ENCODE results near the gene COTL1.
A peak's percentile ranks its signal among the peaks of the same experiment; 100 is the strongest.

The COTL1 gene

DNA sequence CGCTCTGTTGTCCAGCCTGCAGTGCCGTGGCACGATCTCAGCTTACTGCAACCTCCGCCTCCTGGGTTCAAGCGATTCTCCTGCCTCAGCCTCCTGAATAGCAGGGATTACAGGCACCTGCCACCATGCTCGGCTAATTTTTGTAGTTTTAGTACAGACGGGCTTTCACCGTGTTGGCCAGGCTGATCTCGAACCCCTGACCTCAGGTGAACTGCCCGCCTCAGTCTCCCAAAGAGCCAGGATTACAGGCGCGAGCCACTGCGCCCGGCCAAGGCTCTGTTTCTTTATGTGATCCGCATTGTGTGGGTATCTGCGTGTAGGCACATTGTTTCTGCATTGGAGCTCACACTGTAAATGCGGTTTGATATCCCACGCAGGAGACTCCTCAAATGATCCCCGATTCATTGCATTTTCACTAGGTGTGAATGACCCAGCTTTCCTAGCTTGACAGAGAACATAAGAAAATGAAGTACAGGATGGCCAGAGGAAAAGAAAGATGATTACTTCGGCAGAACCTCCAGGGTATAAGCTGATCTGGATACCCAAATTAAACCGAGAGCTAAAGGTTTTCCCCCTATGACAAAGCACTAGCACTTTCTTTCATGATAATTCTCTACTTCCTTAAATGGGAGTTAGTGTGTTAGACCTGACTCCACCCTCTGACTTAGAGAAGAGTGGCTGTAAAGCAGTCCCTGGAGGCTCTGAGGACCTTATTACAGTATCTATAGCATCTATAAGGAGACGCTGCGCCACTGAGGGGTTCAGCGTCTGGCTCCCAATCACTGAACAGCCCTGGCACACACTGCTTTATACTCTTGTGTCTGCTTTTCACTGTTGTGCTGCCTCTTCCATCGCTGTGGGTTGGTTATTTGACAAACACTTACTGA lies 17.3 kb downstream of the COTL1 start:
- TF ChIP-seq, protein P1, sequence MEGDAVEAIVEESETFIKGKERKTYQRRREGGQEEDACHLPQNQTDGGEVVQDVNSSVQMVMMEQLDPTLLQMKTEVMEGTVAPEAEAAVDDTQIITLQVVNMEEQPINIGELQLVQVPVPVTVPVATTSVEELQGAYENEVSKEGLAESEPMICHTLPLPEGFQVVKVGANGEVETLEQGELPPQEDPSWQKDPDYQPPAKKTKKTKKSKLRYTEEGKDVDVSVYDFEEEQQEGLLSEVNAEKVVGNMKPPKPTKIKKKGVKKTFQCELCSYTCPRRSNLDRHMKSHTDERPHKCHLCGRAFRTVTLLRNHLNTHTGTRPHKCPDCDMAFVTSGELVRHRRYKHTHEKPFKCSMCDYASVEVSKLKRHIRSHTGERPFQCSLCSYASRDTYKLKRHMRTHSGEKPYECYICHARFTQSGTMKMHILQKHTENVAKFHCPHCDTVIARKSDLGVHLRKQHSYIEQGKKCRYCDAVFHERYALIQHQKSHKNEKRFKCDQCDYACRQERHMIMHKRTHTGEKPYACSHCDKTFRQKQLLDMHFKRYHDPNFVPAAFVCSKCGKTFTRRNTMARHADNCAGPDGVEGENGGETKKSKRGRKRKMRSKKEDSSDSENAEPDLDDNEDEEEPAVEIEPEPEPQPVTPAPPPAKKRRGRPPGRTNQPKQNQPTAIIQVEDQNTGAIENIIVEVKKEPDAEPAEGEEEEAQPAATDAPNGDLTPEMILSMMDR (IDR thresholded peaks at IDR 0.05; ENCODE audit: low read depth, low read length): no peak
- no peak overlapping the region for H3K4me3 ChIP-seq (ENCODE audit: low read depth, low read length)

DNA sequence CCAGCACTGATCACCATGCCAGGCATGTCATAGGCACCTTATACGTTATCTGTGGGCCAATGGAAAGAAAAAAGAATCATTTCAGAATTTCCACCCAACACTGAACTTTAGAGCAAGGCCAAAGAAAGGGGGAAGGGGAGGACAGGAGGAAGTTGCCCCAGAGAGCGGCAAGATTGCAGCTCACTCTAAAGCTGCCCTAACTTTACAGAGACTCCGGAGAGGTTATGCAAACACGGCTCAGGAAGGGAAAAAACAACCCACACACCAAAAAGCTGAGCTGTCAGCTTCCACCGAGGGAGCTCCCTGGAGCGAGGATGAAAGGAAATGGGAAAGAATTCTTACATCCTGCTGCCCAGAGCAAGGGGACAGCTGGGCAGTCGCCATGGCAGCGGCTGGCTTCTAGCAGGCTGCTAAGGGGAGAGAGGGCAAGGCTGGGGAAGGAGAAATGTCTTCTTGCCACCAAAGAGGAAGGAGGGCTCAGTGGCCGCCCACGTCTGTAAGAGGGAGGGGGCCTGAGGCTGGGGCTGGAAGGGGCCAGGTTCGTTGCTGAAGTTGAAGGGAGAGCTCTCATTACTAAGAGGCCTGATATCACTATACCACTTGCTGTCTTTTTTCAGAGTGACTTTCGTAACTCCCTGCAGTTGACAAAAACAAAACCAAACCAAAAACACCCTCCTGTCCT lies 18.2 kb downstream of the COTL1 start:
- TF ChIP-seq, protein P1 (IDR thresholded peaks at IDR 0.05; ENCODE audit: low read depth, low read length): no peak
- H3K4me3 ChIP-seq (ENCODE audit: low read depth, low read length): peak overlapping the region; percentile 24

DNA sequence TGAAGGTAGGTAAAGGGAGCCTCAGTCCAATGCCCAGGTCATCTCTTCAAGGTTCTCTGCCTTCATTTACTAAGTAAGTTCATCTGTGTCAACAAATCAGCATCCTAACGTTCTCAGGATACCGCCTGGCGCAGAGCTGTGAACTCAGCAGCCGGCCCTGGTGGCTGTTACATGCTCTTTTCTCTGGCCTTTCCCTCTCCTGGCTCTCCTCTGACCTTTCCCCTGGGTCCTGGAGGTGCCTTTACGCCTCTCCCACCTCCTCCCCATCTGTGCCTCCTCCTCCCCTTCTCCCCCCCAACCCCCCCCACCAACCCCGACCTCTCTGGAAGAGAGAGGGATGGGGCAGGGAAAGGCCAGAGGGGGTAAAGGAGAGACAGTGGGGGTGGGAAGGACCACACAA lies 19.5 kb downstream of the COTL1 start:
- H3K4me3 ChIP-seq (ENCODE audit: low read depth, low read length): no peak overlapping the region
- TF ChIP-seq, protein P1 (IDR thresholded peaks at IDR 0.05; ENCODE audit: low read depth, low read length): no peak

DNA sequence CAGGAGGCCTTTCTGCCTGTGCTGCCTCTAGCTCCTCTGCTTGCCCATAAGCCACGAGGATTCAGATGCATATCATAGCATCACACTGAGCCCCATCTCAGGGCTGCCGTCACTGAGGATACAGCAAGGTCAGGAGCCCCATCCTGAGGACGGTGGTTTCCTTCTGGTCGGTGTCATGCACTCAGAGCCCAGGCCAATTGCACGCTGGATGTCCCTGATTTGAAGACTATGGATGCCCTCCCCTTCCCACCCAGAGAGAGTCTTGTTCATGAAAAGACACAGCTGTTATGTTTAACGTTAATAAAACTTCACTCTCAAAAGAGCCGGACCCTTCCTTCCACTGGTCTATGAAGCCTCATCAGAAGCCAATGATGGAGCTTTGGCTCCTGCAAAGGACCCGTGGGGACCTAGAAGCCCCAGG lies 19.9 kb downstream of the COTL1 start:
- TF ChIP-seq, protein P1 (IDR thresholded peaks at IDR 0.05; ENCODE audit: low read depth, low read length): no peak
- H3K4me3 ChIP-seq (ENCODE audit: low read depth, low read length): no peak overlapping the region

DNA sequence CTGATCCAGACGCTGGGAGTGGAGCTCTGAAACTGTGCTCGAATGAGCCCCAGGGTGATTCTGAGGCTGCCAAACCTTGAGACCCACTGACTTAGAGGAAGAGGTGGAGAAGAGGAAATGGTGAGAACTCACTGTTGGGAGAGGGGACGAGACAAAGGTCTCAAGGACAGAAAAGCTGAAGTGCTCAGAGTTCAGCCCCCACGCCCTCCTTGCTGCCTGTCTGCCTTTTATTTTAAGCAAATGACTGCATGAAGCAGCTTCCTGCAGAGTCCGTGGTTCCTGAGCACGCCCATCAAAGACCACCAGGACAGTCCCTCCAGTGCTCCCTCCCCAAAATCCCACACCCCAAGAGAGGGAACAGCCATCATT lies 20.4 kb downstream of the COTL1 start:
- H3K4me3 ChIP-seq (ENCODE audit: low read depth, low read length): no peak overlapping the region
- TF ChIP-seq, protein P1 (IDR thresholded peaks at IDR 0.05; ENCODE audit: low read depth, low read length): no peak

DNA sequence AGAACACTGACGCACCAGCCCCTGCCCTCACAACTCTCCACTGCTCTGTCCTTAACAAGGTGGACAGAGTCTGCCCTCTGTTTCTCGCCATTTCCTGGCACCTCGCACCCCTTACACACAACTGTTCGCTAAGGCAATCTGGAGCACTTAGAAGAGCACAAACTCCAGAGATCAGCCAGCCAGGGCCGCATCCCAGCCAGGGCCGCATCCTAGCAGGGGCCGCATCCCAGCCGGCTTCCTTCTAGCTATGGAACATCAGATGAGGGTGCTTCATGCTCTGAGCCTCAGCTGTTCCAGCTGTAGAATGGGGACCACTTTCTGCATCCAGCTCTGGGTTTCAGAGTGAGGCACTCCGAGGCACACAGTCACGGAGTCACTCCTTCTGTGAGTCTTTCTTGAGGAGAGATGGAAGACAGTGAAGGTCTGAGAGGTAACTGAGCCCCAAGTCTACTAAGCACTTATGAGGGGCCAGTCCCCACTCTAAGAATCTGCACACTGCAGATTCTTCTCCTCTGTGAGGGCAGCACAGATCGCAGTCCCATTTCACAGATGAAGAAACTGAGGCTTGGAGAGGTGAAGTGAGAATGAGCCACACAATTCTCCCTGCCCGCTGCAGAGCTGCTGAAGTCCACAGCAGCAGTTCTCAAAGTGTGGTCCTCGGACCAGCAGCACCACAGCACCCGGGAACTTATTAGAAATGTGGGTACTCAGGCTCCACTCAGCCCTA lies 20.9 kb downstream of the COTL1 start:
- TF ChIP-seq, protein P1 (IDR thresholded peaks at IDR 0.05; ENCODE audit: low read depth, low read length): no peak
- no peak overlapping the region for H3K4me3 ChIP-seq (ENCODE audit: low read depth, low read length)

Measured in WI38 (cell line).